H1 (cell line): ENCODE measurements around the gene LRRN1. TPM values are rescaled to one million over a fixed set of nuclear protein-coding genes. Genes with fewer than 3 reads are reported as not detected.

Experiments used
- CTCF ChIA-PET: fragments of 300-600 bp; sonication (Branson Sonifier 250); formaldehyde crosslinking; loops from one replicate; lab custom pipeline; 2021; ENCODE audit not compliant: partially characterized antibody; lab: Charles Lee
- POLR2A ChIA-PET: fragments of 300-600 bp; sonication (Branson Sonifier 250); formaldehyde crosslinking; loops from one replicate; lab custom pipeline; 2021; ENCODE audit warnings: inconsistent platforms; ENCODE audit not compliant: partially characterized antibody; lab: Charles Lee
- DNase-seq, 2 experiments: peaks; one replicate each; pipeline versions ENCODE4 v3.0.0 to v3.0.0-alpha.2; 2010 to 2022; ENCODE audit warnings: low spot score in 2 of 2, low read depth in 1 of 2, mixed read lengths in 1 of 2
- FAIRE-seq: peaks from 2 replicates; lab custom pipeline; 2011; peaks lifted over from hg19 to GRCh38; lab: Jason Lieb, UNC
- H2AFZ ChIP-seq: 2 replicates; pipeline ENCODE4 v1.8.1; 2012; ENCODE audit warnings: low read length, inconsistent platforms
- H2AK5ac ChIP-seq: 2 replicates; pipeline ENCODE4 v1.6.1; 2013; ENCODE audit warnings: low read depth, low read length
- H2BK120ac ChIP-seq: replicated peaks from 2 replicates; pipeline ENCODE3; 2013; ENCODE audit warnings: low read depth, low read length, inconsistent platforms
- H2BK12ac ChIP-seq: 2 replicates; pipeline ENCODE4 v1.6.1; 2013; ENCODE audit warnings: low read depth, low read length
- H2BK15ac ChIP-seq: 2 replicates; pipeline ENCODE4 v1.6.1; 2013; ENCODE audit warnings: low read length
- H2BK20ac ChIP-seq: 2 replicates; pipeline ENCODE4 v1.6.1; 2013; ENCODE audit warnings: low read length
- H2BK5ac ChIP-seq: 2 replicates; pipeline ENCODE4 v1.6.1; 2013; ENCODE audit warnings: low read depth, low read length
- H3K14ac ChIP-seq: 2 replicates; pipeline ENCODE4 v1.6.1; 2013; ENCODE audit warnings: inconsistent platforms; ENCODE audit not compliant: insufficient read length
- H3K18ac ChIP-seq: 2 replicates; pipeline ENCODE4 v1.6.1; 2013; ENCODE audit warnings: low read length; ENCODE audit errors: extremely low read depth
- H3K23ac ChIP-seq: 2 replicates; pipeline ENCODE4 v1.6.1; 2013; ENCODE audit warnings: inconsistent platforms; ENCODE audit not compliant: insufficient read length
- H3K23me2 ChIP-seq: 2 replicates; pipeline ENCODE4 v1.6.1; 2013; ENCODE audit warnings: low read depth, low read length
- H3K27ac ChIP-seq: 2 replicates; pipeline ENCODE4 v1.6.1; 2011; ENCODE audit warnings: low read depth, low read length, inconsistent platforms
- H3K27me3 ChIP-seq, 4 experiments: replicated peaks in 1 of 4; 1 replicate in 1 of 4; 2 replicates in 3 of 4; pipeline versions ENCODE4 v1.6.1 to v1.8.1; 2011 to 2013; ENCODE audit warnings: low read length in 3 of 4, mild to moderate bottlenecking in 3 of 4, inconsistent platforms in 2 of 4, mixed read lengths in 2 of 4, moderate library complexity in 1 of 4; ENCODE audit not compliant: control insufficient read depth in 3 of 4, insufficient read depth in 3 of 4; ENCODE audit errors: extremely low read depth in 1 of 4
- H3K36me3 ChIP-seq, 4 experiments: 2 replicates each; pipeline versions ENCODE4 v1.6.1 to v1.8.1; 2011 to 2013; ENCODE audit warnings: mild to moderate bottlenecking in 4 of 4, low read length in 3 of 4, moderate library complexity in 2 of 4, control low read depth in 1 of 4, inconsistent platforms in 1 of 4; ENCODE audit not compliant: insufficient read depth in 4 of 4, control insufficient read depth in 2 of 4
- H3K4ac ChIP-seq: replicated peaks from 2 replicates; pipeline ENCODE3; 2013; ENCODE audit warnings: low read length, low read depth, mixed read lengths, inconsistent platforms; ENCODE audit not compliant: insufficient read length
- H3K4me1 ChIP-seq, 4 experiments: replicated peaks in 1 of 4; 1 replicate in 1 of 4; 2 replicates in 3 of 4; pipeline versions ENCODE4 v1.6.1 to v1.8.1; 2011 to 2013; ENCODE audit warnings: low read length in 3 of 4, inconsistent platforms in 2 of 4, mixed read lengths in 1 of 4; ENCODE audit not compliant: insufficient read depth in 4 of 4, control insufficient read depth in 3 of 4
- H3K4me2 ChIP-seq, 2 experiments: 2 replicates each; pipeline versions ENCODE4 v1.6.1 to v1.8.1; 2011 to 2013; ENCODE audit warnings: low read depth in 2 of 2, low read length in 2 of 2, control low read depth in 1 of 2, inconsistent platforms in 1 of 2, mild to moderate bottlenecking in 1 of 2; ENCODE audit not compliant: insufficient read depth in 1 of 2
- H3K4me3 ChIP-seq, 4 experiments: fragments of 200-600, 300-600 bp in 1 of 4; sonication (generic), shearing (Covaris generic), sonication (Bioruptor Twin) in 1 of 4; 2 replicates each; pipeline versions ENCODE4 v1.5.1 to v1.8.1; 2011 to 2016; ENCODE audit warnings: low read length in 4 of 4, low read depth in 3 of 4, control low read depth in 2 of 4, inconsistent platforms in 2 of 4, mild to moderate bottlenecking in 2 of 4, mixed read lengths in 1 of 4, moderate library complexity in 1 of 4; ENCODE audit not compliant: insufficient read depth in 2 of 4; ENCODE audit errors: extremely low read depth in 1 of 4
- H3K56ac ChIP-seq: replicated peaks from 2 replicates; pipeline ENCODE3; 2013; ENCODE audit warnings: low read depth, mild to moderate bottlenecking, mixed read lengths, low read length, inconsistent platforms; ENCODE audit not compliant: insufficient read length
- H3K79me1 ChIP-seq: 2 replicates; pipeline ENCODE4 v1.6.1; 2013; ENCODE audit warnings: low read depth, low read length, control low read depth
- H3K79me2 ChIP-seq, 2 experiments: 2 replicates each; pipeline versions ENCODE4 v1.6.1 to v1.8.1; 2012 to 2013; ENCODE audit warnings: low read length in 2 of 2, mild to moderate bottlenecking in 2 of 2, inconsistent platforms in 1 of 2; ENCODE audit not compliant: insufficient read depth in 2 of 2, control insufficient read depth in 1 of 2
- H3K9ac ChIP-seq, 4 experiments: replicated peaks in 1 of 4; 1 replicate in 1 of 4; 2 replicates in 3 of 4; pipeline versions ENCODE4 v1.6.1 to v1.8.1; 2011 to 2013; ENCODE audit warnings: low read depth in 3 of 4, low read length in 3 of 4, control low read depth in 2 of 4, mild to moderate bottlenecking in 2 of 4, moderate library complexity in 2 of 4, inconsistent platforms in 1 of 4; ENCODE audit errors: extremely low read depth in 1 of 4
- H3K9me3 ChIP-seq, 2 experiments: 2 replicates each; pipeline versions ENCODE4 v1.6.1 to v1.8.1; 2012 to 2013; ENCODE audit warnings: mild to moderate bottlenecking in 2 of 2, moderate library complexity in 2 of 2, control low read depth in 1 of 2, inconsistent platforms in 1 of 2, low read depth in 1 of 2, low read length in 1 of 2, mixed read lengths in 1 of 2; ENCODE audit not compliant: insufficient read depth in 2 of 2
- H4K20me1 ChIP-seq, 2 experiments: replicated peaks in 1 of 2; 2 replicates each; pipeline versions ENCODE3 to v1.8.1; 2011 to 2013; ENCODE audit warnings: inconsistent platforms in 2 of 2, low read length in 2 of 2, mild to moderate bottlenecking in 1 of 2; ENCODE audit not compliant: insufficient read depth in 2 of 2, control insufficient read depth in 1 of 2
- H4K5ac ChIP-seq: 2 replicates; pipeline ENCODE4 v1.6.1; 2013; ENCODE audit warnings: low read length, low read depth, mixed read lengths, inconsistent platforms; ENCODE audit not compliant: insufficient read length
- H4K8ac ChIP-seq: 2 replicates; pipeline ENCODE4 v1.8.0; 2013; ENCODE audit warnings: mild to moderate bottlenecking, moderate library complexity, low read length, inconsistent platforms; ENCODE audit not compliant: insufficient read depth; ENCODE audit errors: extremely low read depth
- H4K91ac ChIP-seq: replicated peaks from 2 replicates; pipeline ENCODE3; 2013; ENCODE audit warnings: low read length, mixed read lengths, inconsistent platforms; ENCODE audit not compliant: insufficient read length
- BACH1 ChIP-seq: IDR thresholded peaks from 2 replicates; pipeline ENCODE4 v1.6.1; 2012; ENCODE audit warnings: low read length, improper control_type of control experiment
- CBX5 ChIP-seq: fragments of 300-800, 300-1000 bp; sonication (generic); IDR thresholded peaks from 2 replicates; pipeline ENCODE4 v1.7.1; 2016; ENCODE audit warnings: antibody characterized with exemption, low read length, low read depth
- CREB1 ChIP-seq: IDR thresholded peaks from 2 replicates; pipeline ENCODE4 v1.6.1; 2012; ENCODE audit warnings: inconsistent platforms
- EGR1 ChIP-seq: IDR thresholded peaks from 2 replicates; pipeline ENCODE4 v1.6.1; 2011; ENCODE audit warnings: low read depth, low read length, borderline replicate concordance
- HDAC2 ChIP-seq, 2 experiments: fragments of 300-600 bp in 1 of 2; sonication (generic) in 1 of 2; IDR thresholded peaks; 2 replicates each; pipeline ENCODE4 v1.6.1; 2011 to 2012; ENCODE audit warnings: low read depth in 2 of 2, low read length in 2 of 2, mild to moderate bottlenecking in 2 of 2, moderate library complexity in 2 of 2, borderline replicate concordance in 1 of 2, inconsistent platforms in 1 of 2
- JUND ChIP-seq: IDR thresholded peaks from 2 replicates; pipeline ENCODE4 v1.6.1; 2011; ENCODE audit warnings: mild to moderate bottlenecking, improper control_type of control experiment, low read length
- KDM5A ChIP-seq: fragments of 200-600 bp; IDR thresholded peaks from 2 replicates; pipeline ENCODE4 v1.7.1; 2012; ENCODE audit warnings: mild to moderate bottlenecking, low read length, inconsistent platforms, mixed read lengths
- MAFK ChIP-seq: IDR thresholded peaks from 2 replicates; pipeline ENCODE4 v1.6.1; 2012; ENCODE audit warnings: low read depth, mild to moderate bottlenecking, improper control_type of control experiment, low read length
- RXRA ChIP-seq: IDR thresholded peaks from 2 replicates; pipeline ENCODE4 v1.6.1; 2011; ENCODE audit warnings: low read depth, mild to moderate bottlenecking, low read length, moderate library complexity; ENCODE audit not compliant: insufficient read depth
- SIN3A ChIP-seq, 2 experiments: IDR thresholded peaks in 1 of 2; conservative IDR thresholded peaks in 1 of 2; 2 replicates each; pipeline ENCODE4 v1.6.1; 2011 to 2012; ENCODE audit warnings: low read length in 2 of 2, improper control_type of control experiment in 1 of 2, low read depth in 1 of 2, mild to moderate bottlenecking in 1 of 2
- SP1 ChIP-seq: IDR thresholded peaks from 2 replicates; pipeline ENCODE4 v1.6.1; 2011; ENCODE audit warnings: low read depth, low read length
- TAF7 ChIP-seq: optimal IDR thresholded peaks from 2 replicates; pipeline ENCODE3; 2011; ENCODE audit warnings: low read depth, mild to moderate bottlenecking, inconsistent platforms, low read length, moderate library complexity, borderline replicate concordance
- TEAD4 ChIP-seq: IDR thresholded peaks from 2 replicates; pipeline ENCODE4 v1.6.1; 2012; ENCODE audit warnings: low read depth, low read length, inconsistent platforms, mixed read lengths
- WGBS, 2 experiments: shearing (Covaris generic) in 1 of 2; methylation state at CpG; one replicate each; pipeline versions ENCODE4 v1.1.6 to v1.1.7; 2013 to 2015; ENCODE audit warnings: low lambda C conversion rate in 2 of 2, mixed read lengths in 2 of 2, inconsistent platforms in 1 of 2, low coverage in 1 of 2, missing lambda C conversion rate in 1 of 2; ENCODE audit not compliant: insufficient replicate concordance in 2 of 2, insufficient coverage in 1 of 2, insufficient read length in 1 of 2; ENCODE audit errors: extremely low coverage in 1 of 2, missing lambda C conversion rate in 1 of 2; 5-methylcytosine and 5-hydroxymethylcytosine counted together
- polyA plus RNA-seq, 7 experiments: library from polyadenylated mRNA; depleted of rRNA in 3 of 7; stranded (reverse) in 5 of 7; unstranded in 2 of 7; fragments of >200 nt in 5 of 7; fragments of 200-250 nt in 2 of 7; gene quantifications; 1 replicate in 5 of 7; 2 replicates in 1 of 7; 4 replicates in 1 of 7; pipeline versions ENCODE4 v1.2.1 to v1.2.3, GENCODE V29; 2011 to 2013; ENCODE audit warnings: missing spikeins in 2 of 7, mixed read lengths in 2 of 7
- total RNA-seq: library from RNA; stranded (reverse); fragmentation: NEBNext Ultra II Directional; extraction: Animal tissue kit (Norgen Biotek cat#: 25700); gene quantifications from 2 replicates; pipeline ENCODE4 v1.2.1, GENCODE V29; 2021
- TF ChIP-seq, protein P1 (sequence below): IDR thresholded peaks from 2 replicates; pipeline ENCODE4 v1.6.1; 2012; ENCODE audit warnings: inconsistent platforms
- TF ChIP-seq, protein P2 (sequence below): IDR thresholded peaks from 2 replicates; pipeline ENCODE4 v1.6.1; 2012; ENCODE audit warnings: inconsistent platforms

The LRRN1 gene
- total and polyA plus RNA-seq, 2 of the 8 experiments (the other 6 are each of a cell fraction or from before 2014, with no cell fraction given), result 159 to 199 TPM

DNA sequence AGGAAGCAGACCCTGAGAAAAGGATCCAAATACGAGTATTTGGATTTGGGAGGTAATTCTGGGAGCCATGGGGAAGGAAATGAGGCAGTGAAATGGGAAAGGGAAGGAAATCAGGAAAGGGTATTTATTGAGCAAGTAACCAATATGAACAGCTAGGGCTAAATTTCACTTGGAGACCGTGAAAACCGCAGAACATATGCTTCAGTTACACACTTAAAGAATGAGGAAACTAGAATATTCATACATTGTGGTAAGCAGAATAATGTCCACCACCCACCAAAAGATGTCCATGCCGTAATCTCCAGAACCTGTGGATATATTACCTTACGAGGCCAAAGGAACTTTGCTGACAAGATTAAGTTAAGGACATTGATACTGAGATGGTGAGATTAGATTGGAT is 63.3 kb downstream of the LRRN1 start:
- no peak overlapping the region for H2BK12ac ChIP-seq
- H2AK5ac ChIP-seq, result no peak overlapping the region
- H2BK120ac ChIP-seq, result no peak overlapping the region
- no peaks in the 10 kb centered on the region for H3K9me3 ChIP-seq
- no peak overlapping the region for H3K14ac ChIP-seq
- no peaks in the 10 kb centered on the region for H3K4me1 ChIP-seq
- CTCF ChIA-PET, result no interaction called here
- no peak overlapping the region for H4K8ac ChIP-seq
- H3K23ac ChIP-seq, result no peak overlapping the region
- no peaks in the 10 kb centered on the region for H3K27me3 ChIP-seq
- no peaks in the 10 kb centered on the region for H4K20me1 ChIP-seq
- H3K23me2 ChIP-seq, result no peaks in the 10 kb centered on the region
- H3K56ac ChIP-seq, result no peak overlapping the region
- 96% methylated on average over 5 of the region's 5 CpGs; no CpG with 5 or more reads in 1 of the 2 experiments for WGBS, 2 experiments
- H3K4me2 ChIP-seq, result no peak overlapping the region
- H3K36me3 ChIP-seq, result no peaks in the 10 kb centered on the region
- no peaks in the 10 kb centered on the region for H3K79me2 ChIP-seq
- no peak overlapping the region for H2AFZ ChIP-seq
- H4K5ac ChIP-seq, result no peak overlapping the region
- H3K4me3 ChIP-seq, result no peak overlapping the region
- no peak for DNase-seq
- FAIRE-seq, result no peak
- no peak overlapping the region for H2BK20ac ChIP-seq
- H2BK15ac ChIP-seq, result no peak overlapping the region
- H3K27ac ChIP-seq, result no peak overlapping the region
- H3K4ac ChIP-seq, result no peak overlapping the region
- POLR2A ChIA-PET, result no interaction called here
- H3K79me1 ChIP-seq, result no peaks in the 10 kb centered on the region
- H3K9ac ChIP-seq, result no peak overlapping the region
- TF ChIP-seq CBX5, result no peak
- TF ChIP-seq, protein P1, sequence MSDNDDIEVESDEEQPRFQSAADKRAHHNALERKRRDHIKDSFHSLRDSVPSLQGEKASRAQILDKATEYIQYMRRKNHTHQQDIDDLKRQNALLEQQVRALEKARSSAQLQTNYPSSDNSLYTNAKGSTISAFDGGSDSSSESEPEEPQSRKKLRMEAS, result no peak
- TF ChIP-seq CREB1, result no peak
- no peak for TF ChIP-seq TEAD4
- no peak for TF ChIP-seq RXRA
- TF ChIP-seq KDM5A, result no peak
- no peak for TF ChIP-seq HDAC2 (IDR thresholded peaks at IDR 0.05; ENCODE audit: borderline replicate concordance in 1 of 2, low read depth in 2 of 2, low read length in 2 of 2)
- no peak for TF ChIP-seq SIN3A (conservative IDR thresholded peaks at IDR 0.05 in 1 of 2, IDR thresholded peaks at IDR 0.05 in 1 of 2; ENCODE audit: low read depth in 1 of 2, low read length in 2 of 2)
- TF ChIP-seq TAF7, result no peak
- no peak for TF ChIP-seq BACH1
- no peak for TF ChIP-seq EGR1
- TF ChIP-seq, protein P2, sequence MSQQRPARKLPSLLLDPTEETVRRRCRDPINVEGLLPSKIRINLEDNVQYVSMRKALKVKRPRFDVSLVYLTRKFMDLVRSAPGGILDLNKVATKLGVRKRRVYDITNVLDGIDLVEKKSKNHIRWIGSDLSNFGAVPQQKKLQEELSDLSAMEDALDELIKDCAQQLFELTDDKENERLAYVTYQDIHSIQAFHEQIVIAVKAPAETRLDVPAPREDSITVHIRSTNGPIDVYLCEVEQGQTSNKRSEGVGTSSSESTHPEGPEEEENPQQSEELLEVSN, result no peak
- TF ChIP-seq MAFK, result no peak
- TF ChIP-seq JUND, result no peak
- TF ChIP-seq SP1, result no peak
- TF ChIP-seq, all 59 proteins: peak for 0
- no peak overlapping the region for H2BK5ac ChIP-seq
- no peak overlapping the region for H3K18ac ChIP-seq
- no peak overlapping the region for H4K91ac ChIP-seq
